Measurements from ENCODE around the gene C1QTNF7.

DNA sequence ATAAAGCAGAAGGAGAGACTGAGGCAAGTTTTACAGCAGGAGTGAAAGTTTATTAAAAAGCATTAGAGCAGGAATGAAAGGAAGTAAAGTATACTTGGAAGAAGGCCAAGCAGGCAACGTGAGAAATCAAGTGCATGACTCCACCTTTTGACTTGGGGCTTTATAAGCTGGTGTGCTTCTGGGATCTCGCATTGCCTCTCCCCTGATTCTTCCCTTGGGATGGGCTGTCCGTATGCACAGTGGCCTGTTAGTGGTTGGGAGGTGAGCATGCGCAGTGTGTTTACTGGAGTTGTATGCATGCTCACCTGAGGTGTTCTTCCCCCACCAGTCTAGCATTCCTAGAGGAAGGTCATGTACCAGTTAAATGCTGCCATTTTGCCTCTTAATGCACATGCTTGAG lies 29.1 kb upstream of the C1QTNF7 start:
- TF ChIP-seq, protein P1, sequence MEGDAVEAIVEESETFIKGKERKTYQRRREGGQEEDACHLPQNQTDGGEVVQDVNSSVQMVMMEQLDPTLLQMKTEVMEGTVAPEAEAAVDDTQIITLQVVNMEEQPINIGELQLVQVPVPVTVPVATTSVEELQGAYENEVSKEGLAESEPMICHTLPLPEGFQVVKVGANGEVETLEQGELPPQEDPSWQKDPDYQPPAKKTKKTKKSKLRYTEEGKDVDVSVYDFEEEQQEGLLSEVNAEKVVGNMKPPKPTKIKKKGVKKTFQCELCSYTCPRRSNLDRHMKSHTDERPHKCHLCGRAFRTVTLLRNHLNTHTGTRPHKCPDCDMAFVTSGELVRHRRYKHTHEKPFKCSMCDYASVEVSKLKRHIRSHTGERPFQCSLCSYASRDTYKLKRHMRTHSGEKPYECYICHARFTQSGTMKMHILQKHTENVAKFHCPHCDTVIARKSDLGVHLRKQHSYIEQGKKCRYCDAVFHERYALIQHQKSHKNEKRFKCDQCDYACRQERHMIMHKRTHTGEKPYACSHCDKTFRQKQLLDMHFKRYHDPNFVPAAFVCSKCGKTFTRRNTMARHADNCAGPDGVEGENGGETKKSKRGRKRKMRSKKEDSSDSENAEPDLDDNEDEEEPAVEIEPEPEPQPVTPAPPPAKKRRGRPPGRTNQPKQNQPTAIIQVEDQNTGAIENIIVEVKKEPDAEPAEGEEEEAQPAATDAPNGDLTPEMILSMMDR (IDR thresholded peaks at IDR 0.05 in 2 of 3, conservative IDR thresholded peaks at IDR 0.05 in 1 of 3; ENCODE audit: borderline replicate concordance in 1 of 3, insufficient read depth in 1 of 3, low read depth in 2 of 3, low read length in 2 of 3): no peak
- TF ChIP-seq ELF1 (IDR thresholded peaks at IDR 0.05; ENCODE audit: borderline replicate concordance, low read depth): no peak
- TF ChIP-seq FOSL1 (IDR thresholded peaks at IDR 0.05; ENCODE audit: low read depth): no peak
- no peak for TF ChIP-seq POLR2A (IDR thresholded peaks at IDR 0.05; ENCODE audit: borderline replicate concordance, extremely low read depth, insufficient read depth, insufficient read length)
- no peak for TF ChIP-seq RAD21 (IDR thresholded peaks at IDR 0.05; ENCODE audit: low read depth)
- TF ChIP-seq ZNF274 (IDR thresholded peaks at IDR 0.05; ENCODE audit: low read depth, low read length): no peak
